KMS-11 (cell line): Measurements from ENCODE around the gene CPEB2.

Source experiments
- H2AFZ ChIP-seq: fragments of 200-600 bp; sonication (generic); 2 replicates; pipeline ENCODE4 v1.6.1; 2016; ENCODE audit warnings: antibody characterized with exemption, mixed run types, low read depth
- H3K27ac ChIP-seq: fragments of 200-600 bp; sonication (generic); 2 replicates; pipeline ENCODE4 v1.6.1; 2016; ENCODE audit warnings: mild to moderate bottlenecking, mixed run types
- H3K27me3 ChIP-seq: fragments of 200-600 bp; sonication (generic); 2 replicates; pipeline ENCODE4 v1.6.1; 2017; ENCODE audit warnings: mild to moderate bottlenecking, low read depth, mixed run types, moderate library complexity; ENCODE audit not compliant: insufficient read depth
- H3K36me3 ChIP-seq: fragments of 200-600 bp; sonication (generic); 2 replicates; pipeline ENCODE4 v1.6.1; 2017; ENCODE audit warnings: mild to moderate bottlenecking, mixed run types; ENCODE audit not compliant: insufficient read depth
- H3K4me1 ChIP-seq: fragments of 200-600 bp; sonication (generic); 2 replicates; pipeline ENCODE4 v1.6.1; 2016; ENCODE audit warnings: mild to moderate bottlenecking, low read depth, mixed run types; ENCODE audit not compliant: poor library complexity, severe bottlenecking
- H3K4me2 ChIP-seq: fragments of 200-600 bp; sonication (generic); 2 replicates; pipeline ENCODE4 v1.7.0; 2016; ENCODE audit warnings: mild to moderate bottlenecking, mixed run types
- H3K4me3 ChIP-seq: fragments of 200-600 bp; sonication (generic); IDR thresholded peaks from 2 replicates; pipeline ENCODE4 v1.6.1; 2017; ENCODE audit warnings: low read depth, low read length, mixed read lengths; ENCODE audit not compliant: insufficient read depth
- H3K79me2 ChIP-seq: fragments of 200-600 bp; sonication (generic); 2 replicates; pipeline ENCODE4 v1.6.1; 2016; ENCODE audit warnings: low read depth, mixed run types; ENCODE audit not compliant: insufficient read depth
- H3K9ac ChIP-seq: fragments of 200-600 bp; sonication (generic); 2 replicates; pipeline ENCODE4 v1.6.1; 2016; ENCODE audit warnings: mild to moderate bottlenecking, mixed run types
- H4K20me1 ChIP-seq: fragments of 200-600 bp; sonication (generic); 2 replicates; pipeline ENCODE4 v1.6.1; 2016; ENCODE audit warnings: mild to moderate bottlenecking, mixed run types; ENCODE audit not compliant: insufficient read depth
- TF ChIP-seq, protein P1 (sequence below): fragments of 200-600 bp; sonication (generic); conservative IDR thresholded peaks from 2 replicates; pipeline ENCODE4 v1.6.1; 2017; ENCODE audit warnings: low read depth, mild to moderate bottlenecking, antibody characterized with exemption, low read length, moderate library complexity, mixed read lengths

CPEB2 gene

DNA sequence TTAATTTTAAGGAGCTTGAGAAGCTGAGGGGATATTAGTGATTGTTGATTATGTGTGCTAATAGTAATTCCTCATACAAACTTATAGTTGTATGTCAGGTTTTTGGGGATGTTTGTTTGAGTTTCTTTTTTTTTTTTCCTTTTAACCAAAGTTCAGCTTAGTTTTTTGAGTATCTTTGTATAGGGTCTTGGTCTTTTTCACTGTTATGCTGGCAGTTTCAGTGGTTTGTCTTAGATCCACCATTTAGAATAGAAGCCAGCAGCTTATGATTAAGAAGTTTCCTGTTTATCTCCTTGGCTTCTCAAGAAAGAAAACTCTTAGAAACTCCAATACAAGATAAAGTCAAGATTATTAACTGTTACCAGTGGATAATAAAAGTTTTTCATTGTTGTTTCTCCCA is 16.1 kb downstream of the CPEB2 start:
- H3K4me3 ChIP-seq = no peak overlapping the region
- no peaks in the 10 kb centered on the region for H3K27me3 ChIP-seq
- H3K36me3 ChIP-seq = 0 out of 2 replicates have a peak, but pooled peaks cover 3% of the 10 kb centered on the region
- peaks cover 96% of the 10 kb centered on the region for H3K4me1 ChIP-seq
- H4K20me1 ChIP-seq = no peaks in the 10 kb centered on the region
- peak overlapping the region; percentile 52 for H3K9ac ChIP-seq
- H3K79me2 ChIP-seq = peaks cover 97% of the 10 kb centered on the region
- H3K27ac ChIP-seq = peak overlapping the region; percentile 88
- peak overlapping the region; percentile 98 for H3K4me2 ChIP-seq
- TF ChIP-seq, protein P1, sequence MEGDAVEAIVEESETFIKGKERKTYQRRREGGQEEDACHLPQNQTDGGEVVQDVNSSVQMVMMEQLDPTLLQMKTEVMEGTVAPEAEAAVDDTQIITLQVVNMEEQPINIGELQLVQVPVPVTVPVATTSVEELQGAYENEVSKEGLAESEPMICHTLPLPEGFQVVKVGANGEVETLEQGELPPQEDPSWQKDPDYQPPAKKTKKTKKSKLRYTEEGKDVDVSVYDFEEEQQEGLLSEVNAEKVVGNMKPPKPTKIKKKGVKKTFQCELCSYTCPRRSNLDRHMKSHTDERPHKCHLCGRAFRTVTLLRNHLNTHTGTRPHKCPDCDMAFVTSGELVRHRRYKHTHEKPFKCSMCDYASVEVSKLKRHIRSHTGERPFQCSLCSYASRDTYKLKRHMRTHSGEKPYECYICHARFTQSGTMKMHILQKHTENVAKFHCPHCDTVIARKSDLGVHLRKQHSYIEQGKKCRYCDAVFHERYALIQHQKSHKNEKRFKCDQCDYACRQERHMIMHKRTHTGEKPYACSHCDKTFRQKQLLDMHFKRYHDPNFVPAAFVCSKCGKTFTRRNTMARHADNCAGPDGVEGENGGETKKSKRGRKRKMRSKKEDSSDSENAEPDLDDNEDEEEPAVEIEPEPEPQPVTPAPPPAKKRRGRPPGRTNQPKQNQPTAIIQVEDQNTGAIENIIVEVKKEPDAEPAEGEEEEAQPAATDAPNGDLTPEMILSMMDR = no peak
- no peak overlapping the region for H2AFZ ChIP-seq

- H3K27me3 ChIP-seq = no peaks in the 10 kb centered on the region
- no peaks in the 10 kb centered on the region for H3K36me3 ChIP-seq
- no peaks in the 10 kb centered on the region for H4K20me1 ChIP-seq
- no peak overlapping the region for H3K9ac ChIP-seq
- TF ChIP-seq, protein P1 = no peak
- H3K27ac ChIP-seq = peak overlapping the region; percentile 88; the same call in 1 of the 2 replicates
- no peak overlapping the region for H2AFZ ChIP-seq
- H3K4me1 ChIP-seq = peaks cover 84% of the 10 kb centered on the region
- no peak overlapping the region for H3K4me3 ChIP-seq
- peak overlapping the region; percentile 98 for H3K4me2 ChIP-seq
- peaks cover 96% of the 10 kb centered on the region for H3K79me2 ChIP-seq
Measured at GRCh38 chr4:15020502-15021286, 18.4 kb downstream of the CPEB2 start.

DNA sequence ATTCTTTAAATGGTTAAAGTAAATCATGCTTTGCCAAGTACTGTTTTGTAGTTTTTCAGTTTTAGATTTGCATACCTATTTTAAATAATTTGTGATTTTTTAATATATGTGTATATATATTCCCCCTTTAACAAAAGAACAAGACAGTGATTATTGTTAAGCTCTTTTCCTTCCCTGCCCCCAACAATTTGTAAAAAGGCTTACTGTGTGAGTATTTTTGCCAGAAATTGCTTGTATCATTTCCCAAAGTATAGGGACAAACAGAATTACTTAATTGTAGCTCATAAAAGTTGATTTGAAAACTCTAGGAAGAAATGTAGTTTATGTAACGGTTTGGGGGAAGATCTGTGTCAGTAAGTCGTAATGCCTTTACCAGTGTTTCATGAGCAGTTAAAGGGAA is 19.0 kb downstream of the CPEB2 start:
- peaks cover 96% of the 10 kb centered on the region for H3K79me2 ChIP-seq
- peak overlapping the region; percentile 13; the same call in 1 of the 2 replicates for H3K27ac ChIP-seq

GRCh38 chr4:15021946-15022345 is 19.7 kb downstream of the CPEB2 start:
- H3K79me2 ChIP-seq = peaks cover 96% of the 10 kb centered on the region
- H3K4me1 ChIP-seq = peaks cover 76% of the 10 kb centered on the region
- H3K36me3 ChIP-seq = no peaks in the 10 kb centered on the region
- H3K9ac ChIP-seq = no peak overlapping the region
- no peak overlapping the region for H3K4me3 ChIP-seq
- H3K4me2 ChIP-seq = peak overlapping the region; percentile 98
- no peak overlapping the region for H2AFZ ChIP-seq
- no peaks in the 10 kb centered on the region for H4K20me1 ChIP-seq
- TF ChIP-seq, protein P1 = no peak
- peak overlapping the region; percentile 13; the same call in 1 of the 2 replicates for H3K27ac ChIP-seq
- no peaks in the 10 kb centered on the region for H3K27me3 ChIP-seq

More for the DNA sequence above, 19.0 kb downstream of the CPEB2 start:
- TF ChIP-seq, protein P1 = no peak
- no peak overlapping the region for H3K4me3 ChIP-seq
- H3K27me3 ChIP-seq = no peaks in the 10 kb centered on the region
- H3K36me3 ChIP-seq = no peaks in the 10 kb centered on the region
- H2AFZ ChIP-seq = no peak overlapping the region
- no peaks in the 10 kb centered on the region for H4K20me1 ChIP-seq
- peak overlapping the region; percentile 98 for H3K4me2 ChIP-seq
- no peak overlapping the region for H3K9ac ChIP-seq
- peaks cover 78% of the 10 kb centered on the region for H3K4me1 ChIP-seq
